Activated CD4-positive, alpha-beta T cell treated with anti-CD3 and anti-CD28 coated beads, Interleukin-2, Interleukin-4, amounts not matched to agents 100 ng/mL and 50 ng/mL, durations not matched to agents 16 hours and 8 hours (primary cell): Measurements from ENCODE around the gene GPR21.

Experiments
- DNase-seq: peaks from one replicate; pipeline ENCODE4 v3.0.0-alpha.2; 2020; ENCODE audit warnings: low spot score

Gene GPR21

DNA sequence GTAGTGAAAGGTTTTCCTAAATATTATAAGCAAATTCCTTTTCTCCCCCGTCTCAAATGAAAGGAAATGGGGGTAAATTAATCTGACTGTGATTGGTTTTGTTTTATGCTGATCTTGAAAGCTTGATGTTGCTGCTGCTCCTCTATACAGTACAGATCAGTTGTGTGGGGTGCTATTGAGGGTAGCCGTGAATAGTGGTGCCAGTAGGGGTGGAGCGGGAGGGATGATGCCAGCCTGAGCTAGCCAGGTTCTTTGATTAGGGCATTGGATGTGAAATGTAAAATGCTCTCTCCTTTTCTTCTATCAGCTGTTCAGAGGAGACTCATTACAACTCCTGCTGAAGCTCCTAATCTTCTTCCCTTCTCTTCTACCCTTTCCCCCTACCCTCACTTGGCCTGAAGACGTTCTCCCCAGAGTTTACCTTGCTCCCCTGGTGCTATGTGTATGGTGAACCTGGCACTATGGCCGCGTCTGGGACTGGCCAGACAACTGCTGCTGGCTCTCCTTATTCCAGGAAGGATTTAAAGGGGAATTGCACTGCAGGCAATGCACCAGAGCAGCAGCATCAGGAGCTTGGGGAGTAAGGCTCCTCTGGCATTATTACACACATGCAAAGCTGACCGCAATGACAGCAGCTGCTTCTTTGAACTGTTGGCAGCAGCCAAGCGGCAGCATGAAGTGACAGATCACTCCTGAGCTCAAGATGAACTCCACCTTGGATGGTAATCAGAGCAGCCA is 566 bp downstream of the GPR21 start:
- no peak for DNase-seq

GRCh38 chr9:123034881-123035510 is 1.5 kb downstream of the GPR21 start:
- no peak for DNase-seq

- DNase-seq = no peak
Observed at GRCh38 chr9:123035791-123036190, 2.3 kb downstream of the GPR21 start.

DNA sequence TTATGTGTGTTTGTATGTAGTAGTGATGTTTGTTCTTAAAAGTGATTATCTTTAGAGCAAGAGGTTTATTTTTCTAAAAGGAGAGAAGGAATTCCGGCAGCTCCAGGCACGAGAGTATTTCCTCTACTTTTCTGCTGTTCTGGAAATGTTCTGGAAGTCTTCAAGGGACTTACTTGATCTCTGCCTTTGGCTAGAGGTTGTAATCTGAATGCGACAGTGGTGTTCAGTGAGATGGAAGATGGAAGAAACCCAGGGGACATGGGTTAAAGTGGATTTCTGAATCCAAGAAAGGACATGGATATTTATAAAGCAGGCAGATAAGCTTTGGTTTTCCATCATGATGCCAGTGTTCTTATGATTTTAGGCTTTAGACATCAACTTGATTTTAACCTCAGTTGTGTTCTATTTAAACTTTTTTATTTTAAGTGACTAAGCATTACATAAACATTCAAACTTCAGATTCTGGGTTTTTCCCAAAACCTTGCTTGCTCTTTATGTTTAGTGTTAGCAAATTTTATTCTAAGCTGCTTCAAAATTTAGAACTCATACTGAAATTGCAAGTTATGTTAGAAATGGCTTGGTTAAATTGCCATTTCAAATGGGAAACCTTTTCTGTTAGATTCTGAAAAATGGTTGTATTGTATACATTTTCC is 3.6 kb downstream of the GPR21 start:
- DNase-seq = no peak

DNA sequence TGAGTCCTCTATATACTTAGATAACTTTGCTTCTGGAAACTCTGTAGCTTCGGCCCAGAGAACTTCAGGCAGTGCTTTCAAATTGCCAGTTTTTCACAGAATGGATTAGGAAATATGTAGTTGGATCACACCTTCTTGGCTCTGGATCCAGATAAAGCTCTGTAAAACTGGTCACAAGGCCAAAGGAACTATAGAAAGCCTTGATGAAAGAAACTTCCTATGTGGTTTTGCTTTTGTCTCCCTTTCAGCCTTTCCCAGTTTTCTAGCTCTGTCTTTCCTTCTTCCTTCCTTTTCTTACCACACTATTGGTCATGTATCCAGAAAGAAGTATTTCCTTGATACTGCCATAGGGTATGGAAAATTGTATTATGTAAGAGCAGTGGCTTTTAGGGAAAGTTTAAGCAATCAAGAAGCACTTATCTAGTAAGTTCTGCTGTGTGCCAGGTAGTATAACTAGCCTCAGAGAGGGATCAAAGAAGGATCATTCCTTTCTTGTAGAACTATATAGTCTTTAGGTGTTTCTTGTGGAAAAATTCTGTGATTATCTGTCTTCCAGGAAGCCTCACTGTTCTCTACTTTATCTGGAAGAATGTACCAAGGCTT is 6.3 kb downstream of the GPR21 start:
- DNase-seq = no peak

DNA sequence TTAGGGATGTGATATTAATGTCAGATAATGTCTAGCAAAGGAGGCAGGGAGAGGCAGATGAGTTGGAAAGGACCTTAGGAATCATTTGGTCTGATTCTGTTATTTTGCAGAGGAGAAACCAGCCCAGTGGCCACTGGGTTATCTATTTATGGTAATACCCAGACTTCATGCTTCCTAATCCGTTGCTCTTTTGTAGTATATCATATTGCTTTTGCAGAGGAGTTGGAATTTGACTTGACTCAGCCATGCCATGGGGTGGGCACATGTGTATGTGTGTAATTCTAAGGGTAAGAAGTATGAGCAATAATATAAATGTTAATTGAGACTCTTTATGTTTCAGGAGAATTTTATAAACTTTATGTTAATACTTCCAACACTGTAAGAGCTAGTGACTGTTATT is 7.3 kb downstream of the GPR21 start:
- no peak for DNase-seq

DNA sequence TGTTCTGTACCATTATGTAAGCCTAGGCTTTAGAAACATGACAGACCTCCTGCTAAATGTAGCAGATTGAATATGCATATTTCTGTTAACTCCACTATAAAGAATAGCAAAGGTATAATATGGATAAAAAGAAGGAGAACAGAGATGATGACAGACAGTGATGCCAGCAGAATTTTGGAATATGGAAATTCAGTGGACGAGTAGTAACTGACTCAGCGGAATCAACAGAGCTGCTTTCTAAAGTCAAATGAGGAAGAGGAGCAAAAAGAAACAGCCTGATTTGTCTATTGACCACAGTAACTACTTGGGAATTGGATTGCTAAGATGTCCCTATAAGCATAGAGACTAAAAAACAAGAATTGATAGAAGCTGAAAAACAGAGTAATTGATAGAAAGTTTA is 8.0 kb downstream of the GPR21 start:
- no peak for DNase-seq

DNA sequence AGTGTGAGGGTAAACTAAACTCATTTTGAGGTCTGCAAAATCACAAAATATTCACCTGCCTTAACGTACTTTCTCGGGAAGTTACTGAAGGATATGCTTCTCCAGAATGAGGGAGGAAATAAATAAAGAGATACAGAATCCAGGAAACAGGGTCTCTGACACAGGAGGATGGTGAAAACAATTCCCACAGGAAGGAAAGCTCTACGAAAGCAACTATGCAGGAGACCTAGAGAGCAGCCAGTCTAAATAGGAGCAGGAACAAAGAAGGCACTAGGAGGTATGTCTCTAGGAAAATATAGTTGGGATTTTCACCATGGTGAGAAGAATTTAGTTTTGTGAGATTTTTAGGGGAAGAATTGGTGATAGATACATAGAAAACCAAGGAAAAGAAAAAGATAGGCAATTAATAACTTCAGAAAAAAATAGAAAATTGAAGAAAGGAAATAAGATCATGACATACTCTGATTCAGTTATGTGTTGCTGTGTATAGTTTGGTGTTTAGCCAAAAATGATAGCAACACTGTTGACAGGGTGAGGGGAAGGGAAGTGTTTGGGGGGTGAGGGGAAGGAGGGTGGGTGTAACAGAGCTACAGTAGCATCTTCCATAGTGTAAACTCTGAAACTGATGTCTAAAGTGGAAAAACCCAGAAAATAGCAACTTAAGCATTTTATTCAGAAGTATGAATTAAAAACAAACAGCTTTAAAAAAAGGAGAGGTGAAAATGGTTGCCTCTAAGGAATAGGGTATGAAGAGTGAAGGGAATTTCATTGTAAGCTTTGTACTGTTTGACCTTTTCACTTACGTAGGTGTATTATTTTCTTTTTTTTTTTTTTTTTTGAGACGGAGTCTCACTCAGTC is 9.8 kb downstream of the GPR21 start:
- DNase-seq = no peak

DNA sequence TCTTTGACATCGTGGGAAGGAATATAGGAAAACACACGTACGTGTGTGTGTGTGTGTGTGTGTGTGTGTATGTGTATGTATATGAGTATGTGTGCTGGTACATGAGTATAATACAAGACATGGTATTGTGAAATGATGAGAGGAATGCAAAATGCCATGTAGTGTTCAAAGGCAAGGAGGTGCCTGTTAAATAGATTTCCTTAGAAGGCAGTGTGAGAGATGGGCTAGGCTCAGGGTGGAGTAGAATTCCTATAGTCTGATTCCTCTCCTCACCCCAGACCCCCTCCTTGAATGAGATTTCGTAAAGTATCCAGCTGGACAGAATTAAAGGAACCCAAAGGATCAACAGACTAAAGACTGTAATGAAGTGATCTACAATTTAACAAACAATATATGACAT is 11.1 kb downstream of the GPR21 start:
- no peak for DNase-seq

- DNase-seq = no peak
Observed at GRCh38 chr9:123046406-123047195, 13.1 kb downstream of the GPR21 start.

- DNase-seq = no peak
Observed at GRCh38 chr9:123048748-123049147, 15.3 kb downstream of the GPR21 start.

- DNase-seq = no peak
Observed at GRCh38 chr9:123049589-123050222, 16.2 kb downstream of the GPR21 start.

DNA sequence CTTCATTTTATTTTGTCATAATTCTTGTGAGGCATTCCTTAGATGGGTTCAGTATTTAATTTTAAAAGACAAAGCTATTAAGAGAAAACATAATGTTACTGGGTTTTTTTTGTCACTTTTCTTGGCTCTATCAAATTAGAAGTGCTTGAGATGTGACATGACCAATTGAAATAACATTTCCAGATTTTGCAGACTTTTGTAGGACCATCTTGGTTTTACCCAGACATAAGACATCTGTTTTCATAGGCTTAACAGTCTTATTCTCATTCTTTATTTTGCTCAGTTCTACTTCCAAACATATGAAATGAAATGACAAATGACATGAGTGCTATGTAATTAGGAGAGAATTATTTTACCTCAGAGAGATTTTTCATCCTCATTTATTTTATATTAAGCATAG is 19.6 kb downstream of the GPR21 start:
- DNase-seq = no peak

DNA sequence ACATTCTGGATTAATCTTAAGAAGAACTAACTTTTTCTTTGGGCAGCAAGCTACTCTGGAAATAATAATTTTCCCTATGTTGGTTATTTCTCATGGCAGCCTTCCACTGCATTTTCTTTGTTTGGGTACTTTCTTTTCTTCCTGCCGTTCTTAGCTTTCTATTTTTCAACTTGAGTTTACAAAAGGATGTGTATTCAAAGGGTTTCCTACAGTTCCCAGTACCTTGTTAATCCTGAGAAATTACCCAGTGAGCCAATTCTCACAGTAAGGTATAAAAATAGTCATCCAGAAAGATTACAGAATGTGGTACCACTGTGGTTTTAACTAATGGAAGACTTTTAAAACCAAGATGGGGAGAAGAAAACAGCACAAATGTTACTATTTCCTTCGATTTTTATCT is 20.2 kb downstream of the GPR21 start:
- no peak for DNase-seq

- DNase-seq = no peak
Observed at GRCh38 chr9:123058834-123059233, 25.4 kb downstream of the GPR21 start.

- no peak for DNase-seq
Observed at GRCh38 chr9:123059472-123060220, 26.2 kb downstream of the GPR21 start.

GRCh38 chr9:123061216-123061615 is 27.7 kb downstream of the GPR21 start:
- DNase-seq = no peak

DNA sequence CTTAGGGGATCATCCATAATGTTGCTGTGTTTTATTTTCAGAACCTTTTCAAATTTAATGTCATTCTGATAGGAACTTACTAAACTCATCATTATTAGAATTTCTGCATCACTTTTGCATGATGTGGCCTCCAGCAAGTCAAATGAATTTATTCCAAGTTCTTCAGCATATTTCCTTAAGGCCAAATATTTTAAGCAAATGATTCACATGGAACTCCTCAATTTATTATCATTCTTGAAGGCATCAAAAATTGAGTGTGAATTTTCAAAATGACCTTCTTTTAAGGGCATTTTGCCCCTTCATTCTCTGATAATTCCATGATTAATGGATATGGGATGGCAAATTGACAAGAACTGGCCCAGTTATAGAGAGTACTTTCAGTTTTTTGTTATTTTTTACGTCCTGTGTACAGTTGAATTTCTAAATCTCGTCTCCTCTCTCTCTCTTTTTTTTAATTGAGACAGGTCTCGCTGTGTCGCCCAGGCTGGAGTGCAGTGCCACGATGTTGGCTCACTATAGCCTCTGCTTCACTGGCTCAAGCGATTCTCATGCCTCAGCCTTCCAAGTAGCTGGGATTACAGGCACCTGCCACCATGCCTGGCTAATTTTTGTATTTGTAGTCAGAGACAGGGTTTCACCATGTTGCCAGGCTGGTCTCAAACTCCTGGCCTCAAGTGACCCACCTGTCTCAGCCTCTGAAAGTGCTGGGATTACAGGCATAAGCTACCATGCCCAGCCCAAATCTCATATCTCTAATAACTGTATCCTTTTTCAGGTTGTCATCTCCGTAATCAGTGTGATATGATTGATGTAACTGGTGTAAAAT is 29.1 kb downstream of the GPR21 start:
- DNase-seq = no peak

GRCh38 chr9:123063177-123063598 is 29.7 kb downstream of the GPR21 start:
- no peak for DNase-seq
